HepG2 (cell line): ENCODE data around the gene ARMH2. TPM values are rescaled to one million over a fixed set of nuclear protein-coding genes. Genes with fewer than 3 reads are reported as not detected.

ENCODE experiments used
- GPN1 ChIP-seq: sonication (generic); formaldehyde crosslinking; IDR thresholded peaks from 2 replicates; pipeline ENCODE4 v1.5.1; 2020; ENCODE audit warnings: missing genetic modification reagents, borderline replicate concordance
- HOXA7 ChIP-seq: sonication (generic); formaldehyde crosslinking; IDR thresholded peaks from 2 replicates; pipeline ENCODE4 v1.8.1; 2022; ENCODE audit warnings: mild to moderate bottlenecking, missing genetic modification reagents, moderate library complexity
- JUN ChIP-seq: sonication (generic); formaldehyde crosslinking; IDR thresholded peaks from 2 replicates; pipeline ENCODE4 v1.4.0; 2020; ENCODE audit warnings: mild to moderate bottlenecking, missing genetic modification reagents
- KLF6 ChIP-seq: IDR thresholded peaks from 2 replicates; pipeline ENCODE4 v1.8.0; 2016; ENCODE audit warnings: missing biosample characterization, missing genetic modification reagents
- MIXL1 ChIP-seq: IDR thresholded peaks from 2 replicates; pipeline ENCODE4 v1.6.1; 2016
- MTERF4 ChIP-seq: sonication (generic); formaldehyde crosslinking; IDR thresholded peaks from 2 replicates; pipeline ENCODE4 v1.8.0; 2023; ENCODE audit warnings: mild to moderate bottlenecking, missing genetic modification reagents
- MTF1 ChIP-seq: sonication (generic); formaldehyde crosslinking; IDR thresholded peaks from 2 replicates; pipeline ENCODE4 v1.5.0; 2020; ENCODE audit warnings: missing genetic modification reagents
- NKX3-1 ChIP-seq: sonication (generic); formaldehyde crosslinking; IDR thresholded peaks from 2 replicates; pipeline ENCODE4 v1.5.0; 2020; ENCODE audit warnings: missing genetic modification reagents
- NR1H2 ChIP-seq: sonication (generic); formaldehyde crosslinking; IDR thresholded peaks from 2 replicates; pipeline ENCODE4 v1.8.1; 2022; ENCODE audit warnings: low read depth, missing genetic modification reagents, borderline replicate concordance
- PCBP2 ChIP-seq: fragments of 200-400 bp; formaldehyde crosslinking; optimal IDR thresholded peaks from 2 replicates; pipeline ENCODE3; 2018; ENCODE audit warnings: low read length, low read depth; ENCODE audit not compliant: poor library complexity, severe bottlenecking
- PHF8 ChIP-seq: sonication (generic); formaldehyde crosslinking; IDR thresholded peaks from 2 replicates; pipeline ENCODE4 v1.5.0; 2020; ENCODE audit warnings: missing genetic modification reagents
- RELA ChIP-seq: sonication (generic); formaldehyde crosslinking; IDR thresholded peaks from 2 replicates; pipeline ENCODE4 v1.4.0; 2020; ENCODE audit warnings: missing genetic modification reagents
- SOX6 ChIP-seq, 2 experiments: fragments of 450-650 bp in 1 of 2; sonication (generic) in 1 of 2; formaldehyde crosslinking in 1 of 2; IDR thresholded peaks; 2 replicates each; pipeline versions ENCODE4 v1.4.0 to v1.6.1; 2017 to 2020; ENCODE audit warnings: antibody characterized with exemption in 1 of 2, mild to moderate bottlenecking in 1 of 2, missing genetic modification reagents in 1 of 2
- SP1 ChIP-seq, 2 experiments: fragments of 450-650 bp in 1 of 2; sonication (generic) in 1 of 2; formaldehyde crosslinking in 1 of 2; IDR thresholded peaks; 2 replicates each; pipeline versions ENCODE4 v1.4.0 to v1.6.1; 2016 to 2020; ENCODE audit warnings: missing genetic modification reagents in 1 of 2
- SRSF1 ChIP-seq: fragments of 200-400 bp; formaldehyde crosslinking; optimal IDR thresholded peaks from 2 replicates; pipeline ENCODE3; 2017; ENCODE audit warnings: mild to moderate bottlenecking, low read depth, low read length, moderate library complexity
- STAT5B ChIP-seq: sonication (generic); formaldehyde crosslinking; IDR thresholded peaks from 2 replicates; pipeline ENCODE4 v1.4.0; 2020; ENCODE audit warnings: missing genetic modification reagents
- TAF15 ChIP-seq: fragments of 200-400 bp; formaldehyde crosslinking; IDR thresholded peaks from one replicate; pipeline ENCODE4 v1.6.1; 2018; ENCODE audit warnings: mild to moderate bottlenecking, low read depth, low read length; ENCODE audit not compliant: poor library complexity, severe bottlenecking
- TGIF2 ChIP-seq: IDR thresholded peaks from 2 replicates; pipeline ENCODE4 v1.6.1; 2016; ENCODE audit warnings: control low read depth, missing compliant biosample characterization
- YEATS4 ChIP-seq: sonication (generic); formaldehyde crosslinking; IDR thresholded peaks from 2 replicates; pipeline ENCODE4 v1.4.0; 2020; ENCODE audit warnings: missing genetic modification reagents, borderline replicate concordance
- ZFP36L2 ChIP-seq: sonication (generic); formaldehyde crosslinking; IDR thresholded peaks from 2 replicates; pipeline ENCODE4 v1.4.0; 2020; ENCODE audit warnings: missing genetic modification reagents
- ZNF598 ChIP-seq: sonication (generic); formaldehyde crosslinking; IDR thresholded peaks from 2 replicates; pipeline ENCODE4 v1.5.1; 2020; ENCODE audit warnings: mild to moderate bottlenecking, missing genetic modification reagents, borderline replicate concordance
- ZNF639 ChIP-seq: conservative IDR thresholded peaks from 2 replicates; pipeline ENCODE4 v1.6.1; 2018; ENCODE audit warnings: missing genetic modification reagents
- ZNF746 ChIP-seq: sonication (generic); formaldehyde crosslinking; IDR thresholded peaks from 2 replicates; pipeline ENCODE4 v1.8.0; 2022; ENCODE audit warnings: mild to moderate bottlenecking, missing genetic modification reagents
- ZNF800 ChIP-seq: sonication (generic); formaldehyde crosslinking; IDR thresholded peaks from 2 replicates; pipeline ENCODE4 v1.4.0; 2020; ENCODE audit warnings: missing genetic modification reagents
- ZNF891 ChIP-seq: sonication (generic); formaldehyde crosslinking; IDR thresholded peaks from 2 replicates; pipeline ENCODE4 v1.5.0; 2020; ENCODE audit warnings: mild to moderate bottlenecking, missing genetic modification reagents
- polyA plus RNA-seq, 8 experiments: library from polyadenylated mRNA; depleted of rRNA in 3 of 8; stranded (reverse) in 7 of 8; unstranded in 1 of 8; fragments of >200 nt; fragmentation: Illumina TruSeq in 4 of 8; extraction: Trizol in 4 of 8; gene quantifications; 2 replicates each; pipeline versions ENCODE4 v1.2.1 to v1.2.3, GENCODE V29; 2011 to 2016; ENCODE audit warnings: low read depth in 4 of 8, missing spikeins in 1 of 8, mixed read lengths in 1 of 8; ENCODE audit not compliant: insufficient read depth in 1 of 8
- total RNA-seq, 5 experiments: library from RNA; depleted of rRNA; stranded (reverse); fragments of >200 nt; fragmentation: Illumina TruSeq; extraction: Trizol; gene quantifications; 2 replicates each; pipeline ENCODE4 v1.2.3, GENCODE V29; 2016; ENCODE audit warnings: low read depth in 1 of 5

Gene ARMH2
- total and polyA plus RNA-seq, 2 of the 13 experiments (the other 11 are each of a cell fraction or from before 2014, with no cell fraction given): not detected

GRCh38 chr6:24774696-24775519 lies 23.8 kb downstream of the ARMH2 start, which contains the start of gene GMNN (continued):
- TF ChIP-seq MTERF4 (peak; percentile 92), JUN (CRISPR knock-in tag) (peak; percentile 66), PCBP2 (no peak), MIXL1 (CRISPR knock-in tag) (peak; percentile 19; the same call in 1 of the 2 replicates), ZNF598 (CRISPR knock-in tag) (peak; percentile 99; the same call in 1 of the 2 replicates), GPN1 (CRISPR knock-in tag) (peak; percentile 78; the same call in 1 of the 2 replicates), KLF6 (CRISPR knock-in tag) (no peak; the same call in 1 of the 2 replicates), ZNF746 (CRISPR knock-in tag) (no peak; the same call in 1 of the 2 replicates), ZNF800 (CRISPR knock-in tag) (peak; percentile 35), NKX3-1 (peak; percentile 83; the same call in 1 of the 2 replicates), STAT5B (CRISPR knock-in tag) (no peak), SP1 (IDR thresholded peaks at IDR 0.05) (no peak), SP1 (CRISPR knock-in tag; IDR thresholded peaks at IDR 0.05) (peak; percentile 73), SRSF1 (peak; percentile 83), YEATS4 (CRISPR knock-in tag) (peak; percentile 99), ZNF891 (peak; percentile 100), SOX6 (IDR thresholded peaks at IDR 0.05) (no peak), SOX6 (CRISPR knock-in tag; IDR thresholded peaks at IDR 0.05) (peak; percentile 83), TGIF2 (CRISPR knock-in tag) (peak; percentile 99; the same call in 1 of the 2 replicates), TAF15 (no peak), HOXA7 (CRISPR knock-in tag) (no peak), MTF1 (CRISPR knock-in tag) (0 out of 2 replicates have a peak, but pooled peaks have one; percentile 78), ZFP36L2 (0 out of 2 replicates have a peak, but pooled peaks have one; percentile 29), PHF8 (CRISPR knock-in tag) (peak; percentile 95), ZNF639 (CRISPR knock-in tag) (no peak; the same call in none of the 2 replicates), NR1H2 (CRISPR knock-in tag) (no peak), RELA (peak; percentile 21; the same call in 1 of the 2 replicates)
